Astrocyte (in vitro differentiated cells and primary cell): ENCODE measurements around the gene CEP128. TPM values are rescaled to one million over a fixed set of nuclear protein-coding genes. Genes with fewer than 3 reads are reported as not detected.

Experiments used
- DNase-seq: peaks from one replicate; pipeline ENCODE4 v3.0.0-alpha.2; 2010; ENCODE audit warnings: low read depth
- FAIRE-seq: peaks from 2 replicates; lab custom pipeline; 2011; peaks lifted over from hg19 to GRCh38; lab: Jason Lieb, UNC
- H2AFZ ChIP-seq: 2 replicates; pipeline ENCODE4 v1.6.0; 2012; ENCODE audit warnings: low read depth, low read length, inconsistent platforms
- H3K27ac ChIP-seq: 2 replicates; pipeline ENCODE4 v1.5.1; 2011; ENCODE audit warnings: low read depth, low read length, inconsistent platforms
- H3K27me3 ChIP-seq: 2 replicates; pipeline ENCODE4 v1.6.0; 2011; ENCODE audit warnings: low read length, inconsistent platforms; ENCODE audit not compliant: insufficient read depth
- H3K36me3 ChIP-seq: 2 replicates; pipeline ENCODE4 v1.5.1; 2011; ENCODE audit warnings: low read length, inconsistent platforms; ENCODE audit not compliant: insufficient read depth
- H3K4me1 ChIP-seq: 2 replicates; pipeline ENCODE4 v1.5.1; 2011; ENCODE audit warnings: low read length, inconsistent platforms; ENCODE audit not compliant: insufficient read depth
- H3K4me2 ChIP-seq: 2 replicates; pipeline ENCODE4 v1.6.0; 2012; ENCODE audit warnings: low read length, inconsistent platforms
- H3K4me3 ChIP-seq: 2 replicates; pipeline ENCODE4 v1.5.1; 2011; ENCODE audit warnings: low read depth, mild to moderate bottlenecking, low read length, inconsistent platforms; ENCODE audit not compliant: insufficient read depth
- H3K79me2 ChIP-seq: 2 replicates; pipeline ENCODE4 v1.6.0; 2012; ENCODE audit warnings: mild to moderate bottlenecking, low read length, inconsistent platforms; ENCODE audit not compliant: insufficient read depth
- H3K9ac ChIP-seq: 2 replicates; pipeline ENCODE4 v1.6.0; 2012; ENCODE audit warnings: mild to moderate bottlenecking, low read length, inconsistent platforms
- H3K9me3 ChIP-seq: 2 replicates; pipeline ENCODE4 v1.5.1; 2012; ENCODE audit warnings: low read depth, mild to moderate bottlenecking, low read length, inconsistent platforms; ENCODE audit not compliant: insufficient read depth
- H4K20me1 ChIP-seq: 2 replicates; pipeline ENCODE4 v1.6.0; 2012; ENCODE audit warnings: low read length, inconsistent platforms; ENCODE audit not compliant: insufficient read depth
- H3K27ac Mint-ChIP-seq: one replicate; pipeline ENCODE4 v1.8.0; 2021; ENCODE audit warnings: mild to moderate bottlenecking, mixed read lengths; ENCODE audit not compliant: unreplicated experiment
- H3K27me3 Mint-ChIP-seq: one replicate; pipeline ENCODE4 v1.8.0; 2021; ENCODE audit warnings: low read depth, mixed read lengths; ENCODE audit not compliant: unreplicated experiment
- H3K36me3 Mint-ChIP-seq: one replicate; pipeline ENCODE4 v1.8.0; 2021; ENCODE audit warnings: low read depth, mixed read lengths; ENCODE audit not compliant: unreplicated experiment
- H3K4me1 Mint-ChIP-seq: one replicate; pipeline ENCODE4 v1.8.0; 2021; ENCODE audit warnings: low read depth, mixed read lengths; ENCODE audit not compliant: unreplicated experiment
- H3K4me3 Mint-ChIP-seq: one replicate; pipeline ENCODE4 v1.8.0; 2021; ENCODE audit warnings: mild to moderate bottlenecking, moderate library complexity, mixed read lengths; ENCODE audit not compliant: unreplicated experiment
- H3K9me3 Mint-ChIP-seq: one replicate; pipeline ENCODE4 v1.8.0; 2021; ENCODE audit warnings: mild to moderate bottlenecking, mixed read lengths; ENCODE audit not compliant: unreplicated experiment
- EZH2 ChIP-seq: IDR thresholded peaks from 2 replicates; pipeline ENCODE4 v1.6.1; 2012; ENCODE audit warnings: mild to moderate bottlenecking, low read length, inconsistent platforms; ENCODE audit not compliant: insufficient read depth
- total RNA-seq: library from RNA; stranded (reverse); gene quantifications from 2 replicates; pipeline ENCODE4 v1.2.1, GENCODE V29; 2021
- TF ChIP-seq, protein P1 (sequence below): IDR thresholded peaks from 2 replicates; pipeline ENCODE4 v1.5.1; 2011; ENCODE audit warnings: low read depth, mild to moderate bottlenecking, inconsistent platforms, low read length, moderate library complexity; ENCODE audit not compliant: insufficient read depth

Gene CEP128
- total RNA-seq, 1 donor from 2014 or later, result 6.4 TPM

DNA sequence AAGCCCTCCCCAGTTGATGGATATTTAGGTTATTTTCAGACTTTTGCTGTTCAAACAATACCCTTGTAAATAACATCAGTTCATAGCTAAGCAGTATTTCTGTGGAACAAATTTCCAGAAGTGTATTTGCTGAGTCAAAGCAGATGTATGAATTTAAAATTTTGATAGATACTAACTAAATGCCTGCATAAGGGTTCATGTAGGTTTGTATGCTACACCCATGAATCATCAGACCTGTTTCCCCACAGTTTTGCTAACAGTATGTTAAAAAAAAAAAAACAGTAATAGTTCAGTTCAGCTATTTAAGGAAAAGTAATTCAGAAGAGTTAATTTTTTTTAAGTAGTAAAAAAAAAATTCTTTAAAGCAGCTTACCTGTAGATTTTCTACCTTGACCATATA lies 494.1 kb downstream of the CEP128 start:
- no peak for TF ChIP-seq EZH2
- TF ChIP-seq, protein P1, sequence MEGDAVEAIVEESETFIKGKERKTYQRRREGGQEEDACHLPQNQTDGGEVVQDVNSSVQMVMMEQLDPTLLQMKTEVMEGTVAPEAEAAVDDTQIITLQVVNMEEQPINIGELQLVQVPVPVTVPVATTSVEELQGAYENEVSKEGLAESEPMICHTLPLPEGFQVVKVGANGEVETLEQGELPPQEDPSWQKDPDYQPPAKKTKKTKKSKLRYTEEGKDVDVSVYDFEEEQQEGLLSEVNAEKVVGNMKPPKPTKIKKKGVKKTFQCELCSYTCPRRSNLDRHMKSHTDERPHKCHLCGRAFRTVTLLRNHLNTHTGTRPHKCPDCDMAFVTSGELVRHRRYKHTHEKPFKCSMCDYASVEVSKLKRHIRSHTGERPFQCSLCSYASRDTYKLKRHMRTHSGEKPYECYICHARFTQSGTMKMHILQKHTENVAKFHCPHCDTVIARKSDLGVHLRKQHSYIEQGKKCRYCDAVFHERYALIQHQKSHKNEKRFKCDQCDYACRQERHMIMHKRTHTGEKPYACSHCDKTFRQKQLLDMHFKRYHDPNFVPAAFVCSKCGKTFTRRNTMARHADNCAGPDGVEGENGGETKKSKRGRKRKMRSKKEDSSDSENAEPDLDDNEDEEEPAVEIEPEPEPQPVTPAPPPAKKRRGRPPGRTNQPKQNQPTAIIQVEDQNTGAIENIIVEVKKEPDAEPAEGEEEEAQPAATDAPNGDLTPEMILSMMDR, result no peak
- no peak overlapping the region for H3K9ac ChIP-seq
- Mint-ChIP-seq H3K27ac (no peak overlapping the region), H3K36me3 (no peaks in the 10 kb centered on the region), H3K4me1 (peaks cover 9% of the 10 kb centered on the region), H3K27me3 (no peaks in the 10 kb centered on the region), H3K4me3 (no peak overlapping the region), H3K9me3 (peaks cover 8% of the 10 kb centered on the region)
- no peaks in the 10 kb centered on the region for H3K27me3 ChIP-seq
- no peak for FAIRE-seq
- DNase-seq, result peak; percentile 29
- no peaks in the 10 kb centered on the region for H3K36me3 ChIP-seq
- no peaks in the 10 kb centered on the region for H3K79me2 ChIP-seq
- H3K4me3 ChIP-seq, result no peak overlapping the region
- H3K4me1 ChIP-seq, result no peaks in the 10 kb centered on the region
- no peak overlapping the region for H3K27ac ChIP-seq
- no peaks in the 10 kb centered on the region for H3K9me3 ChIP-seq
- H4K20me1 ChIP-seq, result no peaks in the 10 kb centered on the region
- no peak overlapping the region for H3K4me2 ChIP-seq
- no peak overlapping the region for H2AFZ ChIP-seq

Other genes starting within 250 kb of the CEP128 start
- not detected in 2 replicates for gene TSHR, start 13.9 kb upstream of the CEP128 start, total RNA-seq